ENCODE measurements around the gene HSD17B12.

DNA sequence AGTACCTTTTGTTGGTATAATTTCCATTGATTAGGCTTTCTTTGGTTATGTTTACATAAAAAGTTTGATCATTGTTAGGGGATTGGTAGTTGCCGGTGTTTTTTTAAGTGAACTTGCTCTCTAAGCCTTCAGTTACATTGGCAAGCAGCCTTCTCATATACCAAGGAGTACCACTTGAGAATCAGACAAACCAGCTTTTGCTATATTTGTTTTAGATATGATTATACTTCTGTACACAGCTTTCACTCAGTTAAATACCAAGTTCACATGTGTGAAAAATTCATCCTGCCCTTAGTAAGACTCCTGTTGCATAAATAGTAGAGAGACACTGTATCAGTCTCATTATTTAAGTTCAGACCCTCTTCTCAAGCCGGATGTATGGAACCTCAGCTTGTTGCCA, 222.5 kb downstream of the HSD17B12 start:
- TF ChIP-seq, protein P1, sequence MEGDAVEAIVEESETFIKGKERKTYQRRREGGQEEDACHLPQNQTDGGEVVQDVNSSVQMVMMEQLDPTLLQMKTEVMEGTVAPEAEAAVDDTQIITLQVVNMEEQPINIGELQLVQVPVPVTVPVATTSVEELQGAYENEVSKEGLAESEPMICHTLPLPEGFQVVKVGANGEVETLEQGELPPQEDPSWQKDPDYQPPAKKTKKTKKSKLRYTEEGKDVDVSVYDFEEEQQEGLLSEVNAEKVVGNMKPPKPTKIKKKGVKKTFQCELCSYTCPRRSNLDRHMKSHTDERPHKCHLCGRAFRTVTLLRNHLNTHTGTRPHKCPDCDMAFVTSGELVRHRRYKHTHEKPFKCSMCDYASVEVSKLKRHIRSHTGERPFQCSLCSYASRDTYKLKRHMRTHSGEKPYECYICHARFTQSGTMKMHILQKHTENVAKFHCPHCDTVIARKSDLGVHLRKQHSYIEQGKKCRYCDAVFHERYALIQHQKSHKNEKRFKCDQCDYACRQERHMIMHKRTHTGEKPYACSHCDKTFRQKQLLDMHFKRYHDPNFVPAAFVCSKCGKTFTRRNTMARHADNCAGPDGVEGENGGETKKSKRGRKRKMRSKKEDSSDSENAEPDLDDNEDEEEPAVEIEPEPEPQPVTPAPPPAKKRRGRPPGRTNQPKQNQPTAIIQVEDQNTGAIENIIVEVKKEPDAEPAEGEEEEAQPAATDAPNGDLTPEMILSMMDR (IDR thresholded peaks at IDR 0.05) = no peak
- TF ChIP-seq EZH2 (IDR thresholded peaks at IDR 0.05) = no peak

All from neural progenitor cell (in vitro differentiated cells).